Spleen (tissue), 7 donors: ENCODE data around the gene MUC13.

Experiments
- CTCF ChIP-seq, 11 experiments: fragments of 200-600 bp in 7 of 11; fragments of 450-650 bp in 4 of 11; sonication (generic) in 4 of 11; IDR thresholded peaks in 8 of 11; conservative IDR thresholded peaks in 3 of 11; 1 replicate in 7 of 11; 2 replicates in 4 of 11; pipeline versions ENCODE4 v1.4.0 to v1.8.0; 2016 to 2021; ENCODE audit warnings: antibody characterized with exemption in 11 of 11, inconsistent platforms in 4 of 11, mild to moderate bottlenecking in 1 of 11
- POLR2A ChIP-seq, 3 donors: fragments of 450-650 bp; IDR thresholded peaks; one replicate each; pipeline ENCODE4 v1.5.1; 2017; ENCODE audit warnings: antibody characterized with exemption in 3 of 3, mild to moderate bottlenecking in 1 of 3
- POLR2AphosphoS5 ChIP-seq, 3 donors: sonication (generic); formaldehyde crosslinking; IDR thresholded peaks; one replicate each; pipeline ENCODE4 v1.5.1; 2017; ENCODE audit warnings: antibody characterized with exemption in 3 of 3
- donor health status: DM: no; HTN: no; CAD: no; lungs with moderate emphysema.
- donor health status: DM: no; HTN: no; CAD: no.
- donor health status: DM: no; HTN: no; CAD: no.

GRCh38 chr3:124876401-124876878, 58.1 kb downstream of the MUC13 start:
- no peak for TF ChIP-seq CTCF (IDR thresholded peaks at IDR 0.05 in 8 of 11, conservative IDR thresholded peaks at IDR 0.05 in 3 of 11)
- TF ChIP-seq POLR2A (IDR thresholded peaks at IDR 0.05): no peak
- TF ChIP-seq POLR2AphosphoS5 (IDR thresholded peaks at IDR 0.05): peak in 2 of 3 donors; percentile 41 to 78
